H7 (cell line): ENCODE results near the gene P2RY2. TPM values are rescaled to one million over a fixed set of nuclear protein-coding genes. Genes with fewer than 3 reads are reported as not detected.

Experiments used
- DNase-seq: peaks from one replicate; pipeline ENCODE4 v3.0.0; 2012
- H3K27me3 ChIP-seq: 2 replicates; pipeline ENCODE4 v1.6.0; 2011; ENCODE audit warnings: mild to moderate bottlenecking, low read length; ENCODE audit not compliant: control insufficient read depth, insufficient read depth
- H3K36me3 ChIP-seq: replicated peaks from 2 replicates; pipeline ENCODE4 v1.5.1; 2011; ENCODE audit warnings: low read length; ENCODE audit not compliant: control insufficient read depth, insufficient read depth
- H3K4me3 ChIP-seq: 2 replicates; pipeline ENCODE4 v1.5.1; 2011; ENCODE audit warnings: low read depth, mild to moderate bottlenecking, control low read depth, low read length, moderate library complexity; ENCODE audit not compliant: insufficient read depth
- total RNA-seq: library from RNA; depleted of rRNA; stranded (reverse); fragments of >200 nt; shearing (Covaris generic); gene quantifications from 2 replicates; pipeline ENCODE4 v1.2.3, GENCODE V29; 2014

P2RY2 gene
- total RNA-seq, 1 experiment from 2014 or later: 0.35 TPM

- DNase-seq: no peak
- H3K27me3 ChIP-seq: no peaks in the 10 kb centered on the region
Observed at GRCh38 chr11:73178681-73179080, 39.4 kb upstream of the P2RY2 start.

GRCh38 chr11:73182824-73183321, 35.2 kb upstream of the P2RY2 start:
- DNase-seq: peak; percentile 51
- Histone ChIP-seq H3K4me3 (no peak overlapping the region), H3K36me3 (no peaks in the 10 kb centered on the region)

More at GRCh38 chr11:73178681-73179080, 39.4 kb upstream of the P2RY2 start:
- Histone ChIP-seq H3K4me3 (no peak overlapping the region), H3K36me3 (no peaks in the 10 kb centered on the region; the same call in 1 of the 2 replicates)

GRCh38 chr11:73184953-73185671, 33.0 kb upstream of the P2RY2 start:
- peak; percentile 84 for DNase-seq
- Histone ChIP-seq H3K4me3 (no peak overlapping the region), H3K27me3 (no peaks in the 10 kb centered on the region), H3K36me3 (no peaks in the 10 kb centered on the region)

More at GRCh38 chr11:73182824-73183321, 35.2 kb upstream of the P2RY2 start:
- no peaks in the 10 kb centered on the region for H3K27me3 ChIP-seq

- no peaks in the 10 kb centered on the region for H3K27me3 ChIP-seq
- H3K36me3 ChIP-seq: no peaks in the 10 kb centered on the region
- no peak overlapping the region for H3K4me3 ChIP-seq
- no peak for DNase-seq
Observed at GRCh38 chr11:73185680-73186293, 32.3 kb upstream of the P2RY2 start.

- no peaks in the 10 kb centered on the region for H3K36me3 ChIP-seq
- H3K4me3 ChIP-seq: no peak overlapping the region
- no peaks in the 10 kb centered on the region for H3K27me3 ChIP-seq
- no peak for DNase-seq
Observed at GRCh38 chr11:73186294-73186850, 31.7 kb upstream of the P2RY2 start.

- Histone ChIP-seq H3K27me3 (no peaks in the 10 kb centered on the region), H3K36me3 (no peaks in the 10 kb centered on the region), H3K4me3 (no peak overlapping the region)
- no peak for DNase-seq
Observed at GRCh38 chr11:73186886-73187285, 31.2 kb upstream of the P2RY2 start.

- no peaks in the 10 kb centered on the region for H3K27me3 ChIP-seq
- no peaks in the 10 kb centered on the region for H3K36me3 ChIP-seq
- H3K4me3 ChIP-seq: no peak overlapping the region
- peak; percentile 66 for DNase-seq
Observed at GRCh38 chr11:73187854-73188253, 30.2 kb upstream of the P2RY2 start.

- H3K4me3 ChIP-seq: no peak overlapping the region
- no peaks in the 10 kb centered on the region for H3K36me3 ChIP-seq
- no peaks in the 10 kb centered on the region for H3K27me3 ChIP-seq
- no peak for DNase-seq
Observed at GRCh38 chr11:73188301-73188700, 29.8 kb upstream of the P2RY2 start.

GRCh38 chr11:73189315-73189714, 28.8 kb upstream of the P2RY2 start:
- H3K27me3 ChIP-seq: no peaks in the 10 kb centered on the region
- no peak for DNase-seq
- no peak overlapping the region for H3K4me3 ChIP-seq
- H3K36me3 ChIP-seq: no peaks in the 10 kb centered on the region

- Histone ChIP-seq H3K4me3 (no peak overlapping the region), H3K36me3 (no peaks in the 10 kb centered on the region), H3K27me3 (no peaks in the 10 kb centered on the region)
- no peak for DNase-seq
Observed at GRCh38 chr11:73189723-73190556, 28.1 kb upstream of the P2RY2 start.

- no peak overlapping the region for H3K4me3 ChIP-seq
- H3K27me3 ChIP-seq: no peaks in the 10 kb centered on the region
- no peaks in the 10 kb centered on the region for H3K36me3 ChIP-seq
- DNase-seq: no peak
Observed at GRCh38 chr11:73190557-73190885, 27.6 kb upstream of the P2RY2 start.

GRCh38 chr11:73191151-73191550, 26.9 kb upstream of the P2RY2 start:
- no peak for DNase-seq
- no peaks in the 10 kb centered on the region for H3K27me3 ChIP-seq
- no peaks in the 10 kb centered on the region for H3K36me3 ChIP-seq
- no peak overlapping the region for H3K4me3 ChIP-seq

- no peaks in the 10 kb centered on the region for H3K36me3 ChIP-seq
- H3K4me3 ChIP-seq: no peak overlapping the region
- no peak for DNase-seq
- H3K27me3 ChIP-seq: no peaks in the 10 kb centered on the region
Observed at GRCh38 chr11:73192272-73192671, 25.8 kb upstream of the P2RY2 start.

- Histone ChIP-seq H3K27me3 (no peaks in the 10 kb centered on the region), H3K4me3 (no peak overlapping the region), H3K36me3 (no peaks in the 10 kb centered on the region)
- no peak for DNase-seq
Observed at GRCh38 chr11:73193251-73194033, 24.6 kb upstream of the P2RY2 start.
